ENCODE measurements around the gene TMEM132D. TPM values are rescaled to one million over a fixed set of nuclear protein-coding genes. Genes with fewer than 3 reads are reported as not detected.

TMEM132D gene
- total and polyA plus RNA-seq, 4 donors, result 0.01 to 0.14 (median 0.08) TPM

GRCh38 chr12:129109174-129110001 lies 794.4 kb downstream of the TMEM132D start:
- Histone ChIP-seq H3K27ac (ENCODE audit: low read depth in 1 of 2, low read length in 2 of 2) (no peak overlapping the region), H3K4me1 (ENCODE audit: control insufficient read depth in 4 of 4, insufficient read depth in 4 of 4, low read length in 3 of 4) (no peaks in the 10 kb centered on the region), H3K9ac (ENCODE audit: low read depth in 1 of 2, low read length in 2 of 2) (no peak overlapping the region), H3K9me3 (ENCODE audit: control insufficient read depth in 4 of 4, low read length in 3 of 4) (peaks cover 0 to 5% (median 2%) of the 10 kb centered on the region in 4 donors), H3K36me3 (ENCODE audit: control insufficient read depth in 4 of 4, insufficient read depth in 3 of 4, low read depth in 1 of 4, low read length in 3 of 4) (no peaks in the 10 kb centered on the region), H3K27me3 (ENCODE audit: control insufficient read depth in 4 of 4, insufficient read depth in 4 of 4, low read length in 3 of 4) (peaks cover 0 to 4% (median 0%) of the 10 kb centered on the region in 4 donors), H3K4me3 (ENCODE audit: low read depth in 1 of 3, low read length in 3 of 3) (no peak overlapping the region)
- 84% methylated on average over 17 of the region's 17 CpGs for WGBS
- no peak for TF ChIP-seq FOXA2 (IDR thresholded peaks at IDR 0.05)
- TF ChIP-seq NR2F2 (IDR thresholded peaks at IDR 0.05), result no peak
- TF ChIP-seq TAF1 (conservative IDR thresholded peaks at IDR 0.05), result no peak
- TF ChIP-seq, protein P1, sequence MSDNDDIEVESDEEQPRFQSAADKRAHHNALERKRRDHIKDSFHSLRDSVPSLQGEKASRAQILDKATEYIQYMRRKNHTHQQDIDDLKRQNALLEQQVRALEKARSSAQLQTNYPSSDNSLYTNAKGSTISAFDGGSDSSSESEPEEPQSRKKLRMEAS (IDR thresholded peaks at IDR 0.05), result no peak
- TF ChIP-seq YY1 (IDR thresholded peaks at IDR 0.05), result no peak
- TF ChIP-seq GABPA (IDR thresholded peaks at IDR 0.05 in 1 of 2, conservative IDR thresholded peaks at IDR 0.05 in 1 of 2), result no peak
- TF ChIP-seq HNF4G (IDR thresholded peaks at IDR 0.05), result no peak
- TF ChIP-seq, protein P2, sequence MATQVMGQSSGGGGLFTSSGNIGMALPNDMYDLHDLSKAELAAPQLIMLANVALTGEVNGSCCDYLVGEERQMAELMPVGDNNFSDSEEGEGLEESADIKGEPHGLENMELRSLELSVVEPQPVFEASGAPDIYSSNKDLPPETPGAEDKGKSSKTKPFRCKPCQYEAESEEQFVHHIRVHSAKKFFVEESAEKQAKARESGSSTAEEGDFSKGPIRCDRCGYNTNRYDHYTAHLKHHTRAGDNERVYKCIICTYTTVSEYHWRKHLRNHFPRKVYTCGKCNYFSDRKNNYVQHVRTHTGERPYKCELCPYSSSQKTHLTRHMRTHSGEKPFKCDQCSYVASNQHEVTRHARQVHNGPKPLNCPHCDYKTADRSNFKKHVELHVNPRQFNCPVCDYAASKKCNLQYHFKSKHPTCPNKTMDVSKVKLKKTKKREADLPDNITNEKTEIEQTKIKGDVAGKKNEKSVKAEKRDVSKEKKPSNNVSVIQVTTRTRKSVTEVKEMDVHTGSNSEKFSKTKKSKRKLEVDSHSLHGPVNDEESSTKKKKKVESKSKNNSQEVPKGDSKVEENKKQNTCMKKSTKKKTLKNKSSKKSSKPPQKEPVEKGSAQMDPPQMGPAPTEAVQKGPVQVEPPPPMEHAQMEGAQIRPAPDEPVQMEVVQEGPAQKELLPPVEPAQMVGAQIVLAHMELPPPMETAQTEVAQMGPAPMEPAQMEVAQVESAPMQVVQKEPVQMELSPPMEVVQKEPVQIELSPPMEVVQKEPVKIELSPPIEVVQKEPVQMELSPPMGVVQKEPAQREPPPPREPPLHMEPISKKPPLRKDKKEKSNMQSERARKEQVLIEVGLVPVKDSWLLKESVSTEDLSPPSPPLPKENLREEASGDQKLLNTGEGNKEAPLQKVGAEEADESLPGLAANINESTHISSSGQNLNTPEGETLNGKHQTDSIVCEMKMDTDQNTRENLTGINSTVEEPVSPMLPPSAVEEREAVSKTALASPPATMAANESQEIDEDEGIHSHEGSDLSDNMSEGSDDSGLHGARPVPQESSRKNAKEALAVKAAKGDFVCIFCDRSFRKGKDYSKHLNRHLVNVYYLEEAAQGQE (IDR thresholded peaks at IDR 0.05), result no peak
- TF ChIP-seq FOXA1 (IDR thresholded peaks at IDR 0.05), result no peak
- TF ChIP-seq EGR1 (IDR thresholded peaks at IDR 0.05; ENCODE audit: low read depth in 2 of 2), result no peak
- no peak for TF ChIP-seq RXRA (IDR thresholded peaks at IDR 0.05)
- TF ChIP-seq, protein P3, sequence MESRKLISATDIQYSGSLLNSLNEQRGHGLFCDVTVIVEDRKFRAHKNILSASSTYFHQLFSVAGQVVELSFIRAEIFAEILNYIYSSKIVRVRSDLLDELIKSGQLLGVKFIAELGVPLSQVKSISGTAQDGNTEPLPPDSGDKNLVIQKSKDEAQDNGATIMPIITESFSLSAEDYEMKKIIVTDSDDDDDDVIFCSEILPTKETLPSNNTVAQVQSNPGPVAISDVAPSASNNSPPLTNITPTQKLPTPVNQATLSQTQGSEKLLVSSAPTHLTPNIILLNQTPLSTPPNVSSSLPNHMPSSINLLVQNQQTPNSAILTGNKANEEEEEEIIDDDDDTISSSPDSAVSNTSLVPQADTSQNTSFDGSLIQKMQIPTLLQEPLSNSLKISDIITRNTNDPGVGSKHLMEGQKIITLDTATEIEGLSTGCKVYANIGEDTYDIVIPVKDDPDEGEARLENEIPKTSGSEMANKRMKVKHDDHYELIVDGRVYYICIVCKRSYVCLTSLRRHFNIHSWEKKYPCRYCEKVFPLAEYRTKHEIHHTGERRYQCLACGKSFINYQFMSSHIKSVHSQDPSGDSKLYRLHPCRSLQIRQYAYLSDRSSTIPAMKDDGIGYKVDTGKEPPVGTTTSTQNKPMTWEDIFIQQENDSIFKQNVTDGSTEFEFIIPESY (IDR thresholded peaks at IDR 0.05), result no peak
- TF ChIP-seq SP1 (IDR thresholded peaks at IDR 0.05), result no peak
- TF ChIP-seq, protein P4, sequence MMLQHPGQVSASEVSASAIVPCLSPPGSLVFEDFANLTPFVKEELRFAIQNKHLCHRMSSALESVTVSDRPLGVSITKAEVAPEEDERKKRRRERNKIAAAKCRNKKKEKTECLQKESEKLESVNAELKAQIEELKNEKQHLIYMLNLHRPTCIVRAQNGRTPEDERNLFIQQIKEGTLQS (IDR thresholded peaks at IDR 0.05), result no peak
- no peak for TF ChIP-seq JUND (IDR thresholded peaks at IDR 0.05)
- TF ChIP-seq RAD21 (IDR thresholded peaks at IDR 0.05), result no peak
- TF ChIP-seq HNF4A (conservative IDR thresholded peaks at IDR 0.05), result no peak
- TF ChIP-seq, protein P5, sequence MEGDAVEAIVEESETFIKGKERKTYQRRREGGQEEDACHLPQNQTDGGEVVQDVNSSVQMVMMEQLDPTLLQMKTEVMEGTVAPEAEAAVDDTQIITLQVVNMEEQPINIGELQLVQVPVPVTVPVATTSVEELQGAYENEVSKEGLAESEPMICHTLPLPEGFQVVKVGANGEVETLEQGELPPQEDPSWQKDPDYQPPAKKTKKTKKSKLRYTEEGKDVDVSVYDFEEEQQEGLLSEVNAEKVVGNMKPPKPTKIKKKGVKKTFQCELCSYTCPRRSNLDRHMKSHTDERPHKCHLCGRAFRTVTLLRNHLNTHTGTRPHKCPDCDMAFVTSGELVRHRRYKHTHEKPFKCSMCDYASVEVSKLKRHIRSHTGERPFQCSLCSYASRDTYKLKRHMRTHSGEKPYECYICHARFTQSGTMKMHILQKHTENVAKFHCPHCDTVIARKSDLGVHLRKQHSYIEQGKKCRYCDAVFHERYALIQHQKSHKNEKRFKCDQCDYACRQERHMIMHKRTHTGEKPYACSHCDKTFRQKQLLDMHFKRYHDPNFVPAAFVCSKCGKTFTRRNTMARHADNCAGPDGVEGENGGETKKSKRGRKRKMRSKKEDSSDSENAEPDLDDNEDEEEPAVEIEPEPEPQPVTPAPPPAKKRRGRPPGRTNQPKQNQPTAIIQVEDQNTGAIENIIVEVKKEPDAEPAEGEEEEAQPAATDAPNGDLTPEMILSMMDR (IDR thresholded peaks at IDR 0.05; ENCODE audit: low read depth, low read length, missing input control), result no peak
- DNase-seq (ENCODE audit: low spot score), result no peak

Data from liver (tissue), 9 donors.